Measurements from ENCODE around the gene SDF4.

DNA sequence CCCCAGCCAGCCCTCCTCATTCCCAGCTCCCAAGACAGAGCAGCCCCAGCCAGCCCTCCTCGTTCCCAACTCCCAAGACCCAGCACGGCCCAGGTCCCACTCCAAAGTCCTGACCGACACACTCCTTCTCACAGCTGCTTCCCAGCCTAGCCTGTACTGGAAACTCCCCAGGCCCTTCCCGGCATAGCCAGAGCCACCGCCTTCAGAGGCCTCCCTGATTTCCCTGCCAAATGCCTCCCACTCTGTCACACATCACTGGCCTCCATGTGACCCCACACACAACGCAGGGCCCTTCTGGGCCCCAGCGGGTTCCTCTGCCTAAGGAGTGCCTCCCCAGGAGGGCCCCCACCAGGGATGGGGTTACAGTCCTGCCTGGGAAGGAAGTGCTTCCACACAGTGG is 39.0 kb upstream of the SDF4 start:
- TF ChIP-seq CHD1 (IDR thresholded peaks at IDR 0.05; ENCODE audit: low read depth, low read length) (no peak), FOS (IDR thresholded peaks at IDR 0.05; ENCODE audit: low read depth, low read length) (no peak), POLR2A (IDR thresholded peaks at IDR 0.05; ENCODE audit: low read depth, low read length) (0 out of 2 replicates have a peak, but pooled peaks have one; percentile 37), MAFK (IDR thresholded peaks at IDR 0.05; ENCODE audit: low read depth, low read length) (no peak), BHLHE40 (IDR thresholded peaks at IDR 0.05; ENCODE audit: low read depth, low read length) (no peak)
- TF ChIP-seq, protein P1, sequence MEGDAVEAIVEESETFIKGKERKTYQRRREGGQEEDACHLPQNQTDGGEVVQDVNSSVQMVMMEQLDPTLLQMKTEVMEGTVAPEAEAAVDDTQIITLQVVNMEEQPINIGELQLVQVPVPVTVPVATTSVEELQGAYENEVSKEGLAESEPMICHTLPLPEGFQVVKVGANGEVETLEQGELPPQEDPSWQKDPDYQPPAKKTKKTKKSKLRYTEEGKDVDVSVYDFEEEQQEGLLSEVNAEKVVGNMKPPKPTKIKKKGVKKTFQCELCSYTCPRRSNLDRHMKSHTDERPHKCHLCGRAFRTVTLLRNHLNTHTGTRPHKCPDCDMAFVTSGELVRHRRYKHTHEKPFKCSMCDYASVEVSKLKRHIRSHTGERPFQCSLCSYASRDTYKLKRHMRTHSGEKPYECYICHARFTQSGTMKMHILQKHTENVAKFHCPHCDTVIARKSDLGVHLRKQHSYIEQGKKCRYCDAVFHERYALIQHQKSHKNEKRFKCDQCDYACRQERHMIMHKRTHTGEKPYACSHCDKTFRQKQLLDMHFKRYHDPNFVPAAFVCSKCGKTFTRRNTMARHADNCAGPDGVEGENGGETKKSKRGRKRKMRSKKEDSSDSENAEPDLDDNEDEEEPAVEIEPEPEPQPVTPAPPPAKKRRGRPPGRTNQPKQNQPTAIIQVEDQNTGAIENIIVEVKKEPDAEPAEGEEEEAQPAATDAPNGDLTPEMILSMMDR (conservative IDR thresholded peaks at IDR 0.05; ENCODE audit: low read depth, low read length) = no peak
- TF ChIP-seq, protein P2, sequence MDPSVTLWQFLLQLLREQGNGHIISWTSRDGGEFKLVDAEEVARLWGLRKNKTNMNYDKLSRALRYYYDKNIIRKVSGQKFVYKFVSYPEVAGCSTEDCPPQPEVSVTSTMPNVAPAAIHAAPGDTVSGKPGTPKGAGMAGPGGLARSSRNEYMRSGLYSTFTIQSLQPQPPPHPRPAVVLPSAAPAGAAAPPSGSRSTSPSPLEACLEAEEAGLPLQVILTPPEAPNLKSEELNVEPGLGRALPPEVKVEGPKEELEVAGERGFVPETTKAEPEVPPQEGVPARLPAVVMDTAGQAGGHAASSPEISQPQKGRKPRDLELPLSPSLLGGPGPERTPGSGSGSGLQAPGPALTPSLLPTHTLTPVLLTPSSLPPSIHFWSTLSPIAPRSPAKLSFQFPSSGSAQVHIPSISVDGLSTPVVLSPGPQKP (IDR thresholded peaks at IDR 0.05; ENCODE audit: borderline replicate concordance, low read depth, low read length) = no peak

Measured in IMR-90 (cell line).